ENCODE measurements around the gene EIF5B.
"Not testable (repeated sequence)": the region's sequence is repeated elsewhere in the genome, so short reads cannot be mapped to it uniquely, and the experiment has no call there.

The EIF5B gene

GRCh38 chr2:99338029-99338585 is 918 bp downstream of the EIF5B start:
- Histone ChIP-seq H3F3A (ENCODE audit: low read depth) (peaks cover 5% of the 10 kb centered on the region; the same call in 1 of the 2 replicates), H4K20me1 (ENCODE audit: insufficient read depth, low read length, poor library complexity, severe bottlenecking) (peaks cover 72% of the 10 kb centered on the region), H3K4me2 (ENCODE audit: low read depth, low read length, poor library complexity, severe bottlenecking) (peak overlapping the region; percentile 94), H3K36me3 (ENCODE audit: insufficient read depth, low read length) (no peaks in the 10 kb centered on the region; the same call in 1 of the 2 replicates), H3K9me2 (replicated peaks; ENCODE audit: low read depth, low read length) (no peaks in the 10 kb centered on the region), H3K4me3 (ENCODE audit: low read length, poor library complexity, severe bottlenecking) (peak overlapping the region; percentile 88), H3K27me3 (ENCODE audit: insufficient read depth, low read length, poor library complexity, severe bottlenecking) (no peaks in the 10 kb centered on the region), H2AFZ (ENCODE audit: low read length) (peak overlapping the region; percentile 96), H3K79me2 (ENCODE audit: insufficient read depth, low read length) (peaks cover 87% of the 10 kb centered on the region), H3K4me1 (ENCODE audit: insufficient read depth, low read length, poor library complexity, severe bottlenecking) (peaks cover 53% of the 10 kb centered on the region), H3K9me3 (ENCODE audit: insufficient read depth, low read depth, low read length) (no peaks in the 10 kb centered on the region), H3K9ac (ENCODE audit: low read depth, low read length, poor library complexity, severe bottlenecking) (peak overlapping the region; percentile 81)
- TF ChIP-seq EZH2phosphoT487 (IDR thresholded peaks at IDR 0.05; ENCODE audit: borderline replicate concordance), result no peak
- no peak for TF ChIP-seq CTCF (conservative IDR thresholded peaks at IDR 0.05; ENCODE audit: low read length)

GRCh38 chr2:99340669-99341236 is 3.6 kb downstream of the EIF5B start:
- Histone ChIP-seq H3K4me3 (ENCODE audit: low read length, poor library complexity, severe bottlenecking) (peak overlapping the region; percentile 49), H4K20me1 (ENCODE audit: insufficient read depth, low read length, poor library complexity, severe bottlenecking) (peaks cover 53% of the 10 kb centered on the region), H3K36me3 (ENCODE audit: insufficient read depth, low read length) (no peaks in the 10 kb centered on the region), H3K27me3 (ENCODE audit: insufficient read depth, low read length, poor library complexity, severe bottlenecking) (no peaks in the 10 kb centered on the region), H3K9me3 (ENCODE audit: insufficient read depth, low read depth, low read length) (no peaks in the 10 kb centered on the region), H3K79me2 (ENCODE audit: insufficient read depth, low read length) (peaks cover 86% of the 10 kb centered on the region), H3F3A (ENCODE audit: low read depth) (peaks cover 5% of the 10 kb centered on the region; the same call in 1 of the 2 replicates), H2AFZ (ENCODE audit: low read length) (no peak overlapping the region), H3K4me1 (ENCODE audit: insufficient read depth, low read length, poor library complexity, severe bottlenecking) (peaks cover 34% of the 10 kb centered on the region), H3K9me2 (replicated peaks; ENCODE audit: low read depth, low read length) (no peaks in the 10 kb centered on the region), H3K9ac (ENCODE audit: low read depth, low read length, poor library complexity, severe bottlenecking) (peak overlapping the region; percentile 51), H3K4me2 (ENCODE audit: low read depth, low read length, poor library complexity, severe bottlenecking) (peak overlapping the region; percentile 55)
- TF ChIP-seq EZH2phosphoT487 (IDR thresholded peaks at IDR 0.05; ENCODE audit: borderline replicate concordance) (no peak), CTCF (conservative IDR thresholded peaks at IDR 0.05; ENCODE audit: low read length) (no peak)

GRCh38 chr2:99342536-99342935 is 5.3 kb downstream of the EIF5B start:
- Histone ChIP-seq H3K4me1 (ENCODE audit: insufficient read depth, low read length, poor library complexity, severe bottlenecking) (peaks cover 29% of the 10 kb centered on the region), H4K20me1 (ENCODE audit: insufficient read depth, low read length, poor library complexity, severe bottlenecking) (peaks cover 56% of the 10 kb centered on the region), H3K36me3 (ENCODE audit: insufficient read depth, low read length) (no peaks in the 10 kb centered on the region), H3K4me3 (ENCODE audit: low read length, poor library complexity, severe bottlenecking) (no peak overlapping the region), H3K9me3 (ENCODE audit: insufficient read depth, low read depth, low read length) (no peaks in the 10 kb centered on the region), H3K9ac (ENCODE audit: low read depth, low read length, poor library complexity, severe bottlenecking) (peak overlapping the region; percentile 27), H3K4me2 (ENCODE audit: low read depth, low read length, poor library complexity, severe bottlenecking) (peak overlapping the region; percentile 54), H2AFZ (ENCODE audit: low read length) (no peak overlapping the region), H3F3A (ENCODE audit: low read depth) (no peaks in the 10 kb centered on the region), H3K79me2 (ENCODE audit: insufficient read depth, low read length) (peaks cover 93% of the 10 kb centered on the region), H3K27me3 (ENCODE audit: insufficient read depth, low read length, poor library complexity, severe bottlenecking) (no peaks in the 10 kb centered on the region), H3K9me2 (replicated peaks; ENCODE audit: low read depth, low read length) (no peaks in the 10 kb centered on the region)
- no peak for TF ChIP-seq EZH2phosphoT487 (IDR thresholded peaks at IDR 0.05; ENCODE audit: borderline replicate concordance)
- TF ChIP-seq CTCF (conservative IDR thresholded peaks at IDR 0.05; ENCODE audit: low read length), result no peak

- not testable (repeated sequence) for H3K4me2 ChIP-seq (ENCODE audit: low read depth, low read length, poor library complexity, severe bottlenecking); H3K9me3 ChIP-seq (ENCODE audit: insufficient read depth, low read depth, low read length); H3K36me3 ChIP-seq (ENCODE audit: insufficient read depth, low read length); H3F3A ChIP-seq (ENCODE audit: low read depth); H2AFZ ChIP-seq (ENCODE audit: low read length); H3K9ac ChIP-seq (ENCODE audit: low read depth, low read length, poor library complexity, severe bottlenecking); H3K9me2 ChIP-seq (replicated peaks; ENCODE audit: low read depth, low read length); H3K4me3 ChIP-seq (ENCODE audit: low read length, poor library complexity, severe bottlenecking); H3K27me3 ChIP-seq (ENCODE audit: insufficient read depth, low read length, poor library complexity, severe bottlenecking)
- Histone ChIP-seq H3K79me2 (ENCODE audit: insufficient read depth, low read length) (peaks cover 94% of the 10 kb centered on the region), H4K20me1 (ENCODE audit: insufficient read depth, low read length, poor library complexity, severe bottlenecking) (peaks cover 55% of the 10 kb centered on the region), H3K4me1 (ENCODE audit: insufficient read depth, low read length, poor library complexity, severe bottlenecking) (peaks cover 21% of the 10 kb centered on the region)
Observed at GRCh38 chr2:99345446-99345845, 8.3 kb downstream of the EIF5B start.
